ENCODE data around the gene CSNK1A1.
"Not testable (repeated sequence)": the region's sequence is repeated elsewhere in the genome, so short reads cannot be mapped to it uniquely, and the experiment has no call there.

Gene CSNK1A1

DNA sequence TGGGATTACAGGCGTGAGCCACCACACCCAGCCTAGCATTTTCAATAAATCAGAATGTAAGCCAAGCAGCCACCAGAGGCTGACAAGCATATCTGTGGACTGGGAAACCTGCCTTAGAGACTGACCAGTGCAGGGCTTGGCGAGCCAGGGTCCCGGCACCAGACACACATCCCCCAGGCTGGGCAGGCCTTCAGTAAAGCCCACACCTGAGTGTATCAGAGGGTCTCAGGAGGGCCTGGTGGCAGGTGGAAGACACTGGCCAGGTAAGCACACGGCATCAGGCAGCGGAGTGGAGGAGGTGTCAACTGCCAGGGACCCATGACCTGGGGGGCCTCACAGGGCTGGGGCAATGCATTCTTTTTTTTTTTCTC lies 93.9 kb downstream of the CSNK1A1 start:
- DNase-seq (ENCODE audit: low read depth in 2 of 3, low spot score in 2 of 3), result no peak

DNA sequence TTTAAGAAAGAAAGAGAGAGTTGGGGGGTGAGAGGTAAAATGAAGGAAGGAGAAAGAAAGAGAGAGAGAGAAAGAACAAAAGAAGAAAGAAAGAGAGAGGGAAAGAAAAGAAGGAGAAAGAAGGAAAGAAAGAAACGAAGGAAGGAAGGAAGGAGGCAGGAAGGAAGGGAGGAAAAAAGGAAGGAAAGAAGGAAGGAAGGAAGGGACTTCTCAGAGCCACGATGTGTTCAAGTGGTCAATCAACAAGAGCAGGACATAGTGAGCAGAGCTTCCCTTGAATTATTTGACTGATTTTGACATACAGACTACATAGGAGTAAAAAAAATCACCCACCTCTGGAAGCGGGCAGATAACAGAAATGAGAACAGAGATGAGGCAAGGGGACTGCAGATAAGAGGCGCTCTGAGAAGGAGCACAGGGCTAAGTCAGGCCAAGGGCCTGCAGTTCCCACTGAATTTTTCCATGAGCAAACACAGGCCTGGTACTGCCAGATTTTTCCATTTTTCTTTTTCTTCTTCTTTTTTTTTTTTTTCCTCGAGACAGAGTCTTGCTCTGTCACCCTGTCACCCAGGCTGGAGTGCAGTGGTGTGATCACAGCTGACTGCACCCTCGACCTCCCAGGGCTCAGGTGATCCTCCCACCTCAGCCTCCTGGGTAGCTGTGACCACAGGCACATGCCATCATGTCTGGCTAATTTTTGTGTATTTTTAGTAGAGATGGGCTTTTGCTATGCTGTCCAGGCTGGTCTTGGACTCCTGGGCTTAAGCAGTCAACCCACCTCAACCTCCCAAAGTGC lies 94.4 kb downstream of the CSNK1A1 start:
- no peak for DNase-seq (ENCODE audit: low read depth in 2 of 3, low spot score in 2 of 3)

DNA sequence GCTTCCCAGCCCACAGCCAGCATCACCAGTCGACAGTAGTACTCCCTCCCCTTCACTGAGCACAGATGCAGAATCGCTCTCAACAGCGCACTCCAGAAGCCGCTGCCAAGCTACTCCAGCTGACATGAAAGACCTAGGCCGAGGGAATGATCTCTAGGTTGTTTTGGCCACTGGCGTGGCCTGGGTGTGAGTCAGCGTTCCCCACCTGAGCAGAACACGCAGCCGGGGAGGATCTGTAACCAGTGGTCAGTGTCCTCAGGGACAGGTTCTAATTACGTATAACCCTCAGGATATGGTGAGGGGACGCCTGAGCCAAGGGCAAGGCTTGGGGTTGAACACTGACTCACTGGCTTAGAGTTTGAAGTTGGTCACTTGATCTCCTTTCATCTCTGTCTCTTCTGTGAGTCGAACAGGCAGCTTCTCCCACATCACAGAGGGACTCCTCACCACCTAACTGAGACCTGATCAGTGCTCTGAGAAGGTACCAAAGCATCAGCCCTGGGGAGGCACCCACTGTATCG lies 95.3 kb downstream of the CSNK1A1 start:
- DNase-seq (ENCODE audit: low read depth in 2 of 3, low spot score in 2 of 3), result no peak

DNA sequence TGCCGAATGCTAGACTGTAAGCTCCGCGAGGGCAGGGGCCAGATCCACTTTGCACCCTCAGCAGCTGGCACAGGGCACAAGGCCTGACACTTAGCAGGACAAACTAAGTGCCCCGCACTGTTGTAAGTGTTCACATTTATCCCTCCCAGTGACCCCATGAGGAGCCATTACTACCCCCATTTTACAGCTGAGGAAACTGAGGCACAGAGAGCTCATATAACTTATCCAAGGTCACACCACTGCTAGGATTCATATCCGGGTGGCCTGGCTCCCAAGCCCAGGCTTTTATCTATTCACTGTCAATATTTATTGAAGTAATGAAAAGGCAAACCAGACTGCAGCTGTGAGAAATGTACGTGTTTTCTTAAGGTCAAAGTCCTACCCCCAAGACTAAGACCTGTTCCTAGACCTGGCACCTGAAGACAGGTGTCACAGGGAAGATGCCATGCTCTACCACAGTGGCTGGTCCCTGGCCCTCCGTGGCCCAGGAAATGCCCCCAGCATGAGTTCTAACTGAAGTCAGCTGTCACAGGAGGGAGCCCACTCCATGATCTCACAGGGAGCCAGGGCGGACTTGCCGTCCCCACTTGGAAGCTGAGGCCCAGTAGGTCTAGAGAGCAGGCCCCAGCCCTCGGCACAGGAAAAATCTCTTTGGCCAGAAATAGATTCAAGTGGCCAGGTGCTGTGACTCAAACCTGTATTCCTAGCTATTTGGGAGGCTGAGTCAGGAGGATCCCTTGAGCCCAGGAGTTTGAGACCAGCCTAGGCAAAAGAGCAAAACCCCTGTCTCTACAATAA lies 97.4 kb downstream of the CSNK1A1 start:
- no peak for DNase-seq (ENCODE audit: low read depth in 2 of 3, low spot score in 2 of 3)

DNA sequence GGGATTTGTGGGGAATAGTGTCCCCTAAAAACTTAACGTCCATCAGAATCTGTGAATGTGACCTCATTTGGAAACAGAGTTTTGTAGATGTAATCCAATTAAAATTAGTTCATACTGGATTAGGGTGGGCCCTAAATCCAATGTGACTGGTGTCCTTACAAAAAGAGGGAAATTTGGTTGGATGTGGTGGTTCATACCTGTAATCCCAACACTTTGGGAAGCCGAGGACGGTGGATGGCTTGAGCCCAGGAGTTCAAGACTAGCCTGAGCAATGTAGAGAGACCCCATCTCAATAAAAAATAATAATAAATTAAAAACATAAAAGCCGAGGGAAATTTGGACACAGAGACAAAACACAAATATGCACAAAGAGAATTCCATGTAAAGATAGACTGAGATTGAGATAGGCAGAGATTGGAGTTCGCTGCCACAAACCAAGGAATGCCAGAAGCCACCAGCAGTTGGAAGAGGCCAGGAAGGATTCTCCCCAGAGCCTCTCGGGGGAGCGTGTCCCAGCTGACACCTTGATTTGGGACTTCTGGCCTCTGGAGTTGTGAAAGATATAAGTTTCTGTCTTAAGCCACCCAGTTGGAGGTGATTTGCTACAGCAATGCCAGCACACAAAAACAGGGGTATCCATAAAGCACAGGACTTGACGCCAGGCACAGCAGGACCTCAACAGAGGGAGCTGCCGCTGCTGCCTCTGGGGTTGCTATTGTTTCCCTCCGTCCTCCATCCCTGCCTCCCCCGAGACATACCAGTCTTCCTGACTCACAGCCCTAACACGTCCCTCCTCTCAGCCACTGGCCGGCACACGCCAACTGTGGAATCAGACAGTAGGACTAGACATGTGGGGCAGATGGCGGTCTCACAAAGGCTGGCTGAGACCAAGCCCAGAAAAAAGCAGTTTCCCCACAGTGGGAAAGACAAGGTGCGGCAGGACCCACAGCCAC lies 98.3 kb downstream of the CSNK1A1 start:
- DNase-seq (ENCODE audit: low read depth in 2 of 3, low spot score in 2 of 3), result no peak

DNA sequence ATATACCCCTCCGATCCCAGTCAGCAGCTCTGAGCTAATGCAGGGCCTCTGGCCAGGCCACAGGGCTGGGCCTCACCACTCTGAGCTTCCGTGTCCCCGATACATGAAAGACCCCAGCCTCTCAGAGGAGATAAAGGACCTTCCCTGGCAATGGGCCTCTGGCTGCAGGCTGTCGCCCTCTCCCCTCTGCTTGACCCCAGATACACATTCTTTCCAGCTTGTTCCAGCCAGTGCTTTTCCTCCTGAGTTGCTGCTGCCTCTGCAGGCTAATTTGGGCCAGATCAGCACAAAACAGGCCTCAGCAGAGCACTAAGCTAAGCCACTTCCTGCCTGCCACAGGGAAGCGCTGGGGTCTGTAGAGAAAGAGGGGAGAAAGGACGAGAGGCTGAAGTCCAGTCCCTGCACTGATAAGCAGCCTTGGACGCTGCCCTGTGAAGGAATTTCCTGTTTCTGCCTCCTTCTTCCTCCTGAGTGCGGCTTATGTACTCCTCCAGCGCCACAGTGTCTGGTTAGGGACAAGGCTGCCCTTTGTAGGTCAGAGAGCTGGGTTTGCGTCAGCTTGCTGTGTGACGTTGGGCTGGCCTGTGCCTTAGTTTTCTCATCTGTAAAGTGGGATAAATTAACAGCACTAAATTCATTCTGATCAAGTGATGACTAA lies 99.1 kb downstream of the CSNK1A1 start:
- no peak for DNase-seq (ENCODE audit: low read depth in 2 of 3, low spot score in 2 of 3)

DNA sequence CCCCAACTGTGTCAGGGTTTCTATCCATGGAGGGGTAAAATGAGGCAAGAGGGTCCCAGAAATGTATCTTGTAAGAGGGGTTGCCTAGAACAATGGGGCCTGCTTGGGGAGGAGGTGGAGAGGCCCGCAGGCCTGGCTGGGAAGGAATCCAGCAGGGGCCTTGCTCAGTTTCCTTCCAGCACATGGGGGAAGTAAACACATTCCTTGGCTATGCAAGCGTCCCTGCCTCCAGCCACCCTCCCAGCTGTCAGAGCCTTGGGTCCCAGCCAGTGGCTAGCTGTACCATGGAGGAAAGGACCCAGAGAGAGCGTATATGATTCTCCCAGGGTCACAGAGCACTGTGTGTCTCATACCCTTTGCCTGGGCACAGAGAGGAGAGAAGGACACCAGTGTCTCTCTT lies 101.0 kb downstream of the CSNK1A1 start:
- DNase-seq (ENCODE audit: low read depth in 2 of 3, low spot score in 2 of 3), result no peak

DNA sequence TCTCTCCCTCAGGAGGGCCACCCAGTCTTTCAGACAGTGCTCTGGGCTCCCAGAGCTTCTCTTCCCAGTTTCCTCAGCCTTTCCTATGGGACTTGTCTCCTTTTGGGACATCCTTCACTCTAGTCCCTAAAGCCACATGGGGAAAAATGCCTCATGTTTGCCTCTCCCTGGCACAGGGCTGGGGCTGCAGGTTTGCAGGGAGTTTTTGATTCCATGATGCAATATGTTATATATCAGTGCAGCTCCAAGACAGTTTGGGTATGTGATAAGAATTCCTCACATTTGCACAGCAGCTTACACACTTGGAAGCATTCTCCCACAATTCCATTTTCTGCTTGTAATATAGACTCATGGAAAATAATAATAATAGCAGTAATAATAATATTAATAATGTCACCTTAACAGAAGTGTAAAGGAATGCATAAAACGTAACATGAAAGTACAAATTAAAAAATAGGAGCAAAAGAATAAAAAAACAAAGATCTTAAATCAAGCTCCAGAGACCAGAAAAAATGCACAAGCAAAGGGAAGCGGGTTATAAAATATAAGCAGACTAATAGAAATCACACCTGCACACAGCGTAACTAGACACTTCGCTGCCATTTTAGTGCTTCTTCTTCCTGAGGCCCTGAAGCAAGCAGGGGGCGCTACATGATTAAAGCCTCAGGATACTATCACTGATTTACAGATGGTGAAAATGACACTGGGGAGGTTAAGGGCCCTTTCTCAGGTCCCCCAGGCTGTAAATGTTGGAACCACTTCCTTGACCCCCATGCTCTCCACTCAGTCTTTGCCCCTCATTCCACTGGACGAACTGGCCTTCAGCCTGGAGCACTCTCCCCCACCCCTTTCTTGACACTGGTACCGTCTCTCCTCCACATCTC lies 102.2 kb downstream of the CSNK1A1 start:
- DNase-seq (ENCODE audit: low read depth in 2 of 3, low spot score in 2 of 3), result no peak

DNA sequence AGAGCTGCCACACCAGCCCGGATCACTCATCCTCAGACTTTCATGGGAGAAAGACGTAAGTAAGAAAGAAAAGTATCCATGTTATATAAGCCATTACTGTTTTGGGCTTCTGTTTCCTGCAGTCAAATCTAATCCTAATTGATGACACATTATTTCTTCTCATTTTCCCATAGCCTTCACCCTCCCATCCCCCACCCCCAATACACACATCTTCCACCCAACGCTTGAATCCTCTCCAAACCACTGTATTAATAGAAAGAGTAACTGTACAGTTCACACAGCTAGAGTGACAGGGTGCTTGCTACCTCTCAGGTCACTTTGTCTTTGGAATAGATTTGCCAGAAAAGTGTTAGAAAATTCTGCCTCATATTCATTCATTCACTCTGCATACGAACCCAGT lies 102.8 kb downstream of the CSNK1A1 start:
- DNase-seq (ENCODE audit: low read depth in 2 of 3, low spot score in 2 of 3), result no peak

DNA sequence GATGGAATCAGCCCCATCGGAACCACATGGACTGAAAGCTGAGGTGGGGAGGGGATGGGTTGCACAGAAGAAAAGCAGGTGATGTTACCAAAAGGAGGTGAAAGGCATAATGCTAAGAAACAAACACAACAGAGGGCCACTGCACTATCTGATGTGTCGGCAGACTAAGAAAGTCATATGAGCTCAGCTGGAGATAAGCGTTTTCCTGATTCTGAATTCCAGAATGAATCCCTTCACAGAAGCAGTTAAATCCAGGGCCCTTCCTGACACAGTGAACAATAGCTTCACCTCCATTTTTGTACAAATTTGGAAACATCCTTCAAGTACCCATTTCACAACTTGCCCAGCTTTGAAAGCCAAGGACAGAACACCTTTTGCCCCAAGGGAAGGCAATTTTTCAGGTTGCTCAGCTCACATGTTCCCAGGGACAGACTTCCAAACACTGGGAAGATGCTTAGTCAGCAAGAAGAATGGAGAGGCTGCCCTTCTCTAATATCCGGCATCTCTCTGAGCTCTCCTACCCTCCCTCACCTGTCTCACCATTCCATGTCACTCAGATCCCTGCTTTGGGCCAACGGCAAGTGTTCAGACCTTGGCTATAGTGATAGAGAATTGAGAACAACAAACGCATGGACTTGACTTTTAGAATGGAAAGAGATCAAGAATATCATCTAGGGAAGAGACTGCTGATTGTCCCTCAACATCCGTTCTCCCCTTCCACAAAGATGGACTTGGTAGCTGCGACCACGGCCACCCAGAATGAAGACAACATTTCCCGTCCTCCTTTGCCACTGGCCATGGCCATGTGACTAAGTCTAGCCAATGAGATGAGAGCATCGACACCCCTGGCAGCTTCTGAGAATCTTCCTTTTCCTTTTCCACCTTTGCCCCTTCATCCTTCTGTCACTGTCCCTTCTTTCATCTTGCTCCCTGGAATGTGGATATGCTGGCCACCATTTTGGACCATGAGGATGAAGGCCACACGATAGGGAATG lies 103.6 kb downstream of the CSNK1A1 start:
- DNase-seq (ENCODE audit: low read depth in 2 of 3, low spot score in 2 of 3), result no peak

DNA sequence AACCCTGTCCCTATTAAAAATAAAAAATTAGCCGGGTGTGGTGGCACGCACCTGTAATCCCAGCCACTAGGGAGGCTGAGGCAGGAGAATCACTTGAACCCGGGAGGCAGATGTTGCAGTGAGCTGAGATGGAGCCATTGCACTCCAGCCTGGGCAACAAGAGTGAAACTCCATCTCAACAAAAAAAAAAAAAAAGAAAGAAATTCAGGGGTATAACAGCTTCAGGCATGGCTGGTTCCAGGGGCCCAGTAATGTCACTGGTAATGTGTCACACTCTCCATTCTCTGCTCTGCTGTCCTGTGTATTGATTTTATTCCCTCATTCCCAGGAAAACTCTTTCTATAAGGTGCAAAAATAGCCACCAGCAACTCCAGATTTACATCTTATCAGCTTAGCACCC lies 104.4 kb downstream of the CSNK1A1 start:
- not testable (repeated sequence) for DNase-seq (ENCODE audit: low read depth in 2 of 3, low spot score in 2 of 3)

DNA sequence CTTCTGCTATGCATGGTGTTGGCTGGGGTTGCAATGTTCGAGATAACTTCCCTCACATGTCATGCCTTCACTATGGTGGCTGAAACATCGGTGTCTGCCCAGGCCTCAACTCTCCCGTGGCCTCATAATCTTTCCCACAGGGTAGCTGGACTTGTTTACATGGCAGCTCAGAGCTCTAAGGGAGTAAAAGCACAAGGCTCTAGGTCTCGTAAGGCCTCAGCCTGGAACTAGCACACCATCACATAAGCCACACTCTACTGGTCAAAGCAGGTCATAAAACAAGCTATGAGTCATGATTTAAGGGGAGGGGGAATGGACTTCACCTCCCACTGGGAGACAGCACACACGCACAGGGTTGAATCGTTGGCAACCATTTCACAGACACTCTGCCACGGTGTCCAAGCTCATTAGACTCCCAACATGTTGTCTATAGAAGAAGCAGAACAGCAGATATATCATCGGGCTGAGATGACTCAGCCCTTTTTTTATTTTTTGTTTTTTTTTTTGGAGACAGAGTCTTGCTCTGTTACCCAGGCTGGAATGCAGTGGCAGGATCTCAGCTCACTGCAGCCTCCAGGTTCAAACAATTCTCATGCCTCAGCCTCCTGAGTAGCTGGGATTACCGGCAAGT lies 105.4 kb downstream of the CSNK1A1 start:
- no peak for DNase-seq (ENCODE audit: low read depth in 2 of 3, low spot score in 2 of 3)

DNA sequence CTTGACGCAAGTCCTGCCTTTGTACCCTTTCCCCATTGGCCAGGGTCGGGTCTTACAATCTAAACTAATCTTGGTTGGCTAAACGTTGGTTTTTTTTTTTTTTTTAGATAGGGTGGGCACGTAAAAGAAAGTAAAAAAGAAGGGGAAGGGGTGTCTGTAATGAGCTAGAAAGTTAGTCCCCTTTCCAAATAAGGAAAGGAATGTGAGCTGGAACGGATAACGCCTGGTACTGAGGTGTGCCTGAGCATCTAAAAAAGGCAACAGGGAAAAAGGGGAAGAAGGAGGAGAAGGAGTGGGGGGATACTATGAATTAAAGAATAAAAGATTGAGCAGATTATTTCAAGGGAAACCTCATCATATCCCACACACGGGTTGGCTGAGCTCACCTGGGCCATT lies 105.9 kb downstream of the CSNK1A1 start:
- no peak for DNase-seq (ENCODE audit: low read depth in 2 of 3, low spot score in 2 of 3)

DNA sequence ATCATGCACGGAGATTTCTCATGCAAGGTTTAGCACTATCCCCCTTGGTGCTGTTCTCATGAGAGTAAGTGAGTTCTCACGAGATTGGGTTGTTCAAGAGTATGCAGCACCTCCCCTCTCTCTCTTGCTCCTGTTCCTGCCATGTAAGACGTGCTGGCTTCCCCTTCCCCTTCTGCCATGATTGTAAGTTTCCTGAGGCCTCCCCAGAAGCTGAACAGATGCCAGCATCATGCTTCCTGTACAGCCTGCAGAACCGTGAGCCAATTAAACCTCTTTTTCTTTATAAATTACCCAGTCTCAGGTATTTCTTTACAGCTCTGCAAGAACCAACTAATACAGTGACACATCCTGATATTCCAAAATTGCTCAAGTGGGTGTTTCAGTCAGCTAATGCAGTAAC lies 106.8 kb downstream of the CSNK1A1 start:
- DNase-seq (ENCODE audit: low read depth in 2 of 3, low spot score in 2 of 3), result not testable (repeated sequence)

DNA sequence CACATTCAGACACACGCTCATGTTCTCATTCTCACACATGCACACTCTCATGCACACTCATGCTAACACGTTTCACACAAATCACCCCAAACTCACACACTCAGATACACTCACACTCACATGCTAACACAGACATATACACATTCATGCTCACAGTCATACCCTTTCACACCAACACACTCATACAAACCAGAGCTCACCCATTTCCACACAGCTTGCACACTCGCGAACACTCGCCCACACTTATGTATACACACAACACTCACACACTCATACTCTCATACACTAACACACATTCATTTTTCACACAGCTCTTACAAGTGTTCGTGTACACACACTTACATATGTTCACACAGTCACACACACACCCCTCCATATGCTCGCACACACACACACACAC lies 108.0 kb downstream of the CSNK1A1 start:
- DNase-seq (ENCODE audit: low read depth in 2 of 3, low spot score in 2 of 3), result no peak

DNA sequence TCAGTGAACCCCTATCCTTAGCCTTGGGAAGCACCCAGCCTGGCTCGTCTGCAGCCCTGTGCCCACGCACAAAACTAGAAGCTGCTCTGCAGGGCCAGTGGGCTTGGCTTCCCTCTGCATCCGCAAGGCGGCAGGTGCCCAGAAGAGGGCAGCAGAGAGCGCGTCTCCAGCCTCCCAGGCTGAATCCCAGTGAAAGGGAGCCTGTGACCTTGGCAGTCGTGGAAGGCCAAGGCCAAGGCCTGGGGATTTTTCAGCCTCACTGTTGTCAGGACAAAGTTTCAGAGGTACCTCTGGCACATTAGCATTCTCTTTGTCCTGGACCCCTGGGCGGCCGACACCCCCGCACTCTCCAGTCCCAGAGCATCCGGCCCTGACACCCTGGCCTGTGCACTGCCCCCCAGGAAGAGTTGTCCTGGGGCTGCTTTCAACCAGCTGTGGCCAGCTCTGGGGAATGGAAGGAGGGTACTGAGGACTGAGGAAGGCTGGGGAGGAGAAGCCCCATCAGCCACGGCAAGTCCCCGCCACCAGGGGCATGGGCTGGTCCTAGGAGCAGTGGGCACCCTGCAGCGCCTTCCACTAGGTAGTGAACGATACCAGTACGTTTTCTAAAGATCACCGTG lies 108.6 kb downstream of the CSNK1A1 start:
- DNase-seq (ENCODE audit: low read depth in 2 of 3, low spot score in 2 of 3), result peak; percentile 34 to 65 (median 65)

Measured in activated CD8-positive, alpha-beta memory T cell treated with anti-CD3 and anti-CD28 coated beads for 48 hours (primary cell).